Thymus (tissue), 11 donors: Measurements from ENCODE around the gene ATXN10. TPM values are rescaled to one million over a fixed set of nuclear protein-coding genes. Genes with fewer than 3 reads are reported as not detected.

Source experiments
- DNase-seq, 9 donors: peaks; one replicate each; pipeline ENCODE4 v3.0.0-alpha.2; 2013; ENCODE audit warnings: low spot score in 9 of 9, low read depth in 6 of 9, missing footprints in 1 of 9
- H3K27ac ChIP-seq, 2 donors: one replicate each; pipeline ENCODE4 v1.5.1; 2013; ENCODE audit warnings: control low read depth in 1 of 2, low read depth in 1 of 2, low read length in 1 of 2, mild to moderate bottlenecking in 1 of 2, moderate library complexity in 1 of 2
- H3K27me3 ChIP-seq, 2 donors: one replicate each; pipeline ENCODE4 v1.5.1; 2013; ENCODE audit warnings: low read length in 1 of 2; ENCODE audit not compliant: control insufficient read depth in 2 of 2, insufficient read depth in 1 of 2
- H3K36me3 ChIP-seq, 2 donors: one replicate each; pipeline ENCODE4 v1.5.1; 2013; ENCODE audit warnings: low read length in 1 of 2, mild to moderate bottlenecking in 1 of 2, moderate library complexity in 1 of 2; ENCODE audit not compliant: control insufficient read depth in 2 of 2, insufficient read depth in 2 of 2
- H3K4me1 ChIP-seq, 2 donors: one replicate each; pipeline ENCODE4 v1.5.1; 2013; ENCODE audit warnings: low read length in 2 of 2; ENCODE audit not compliant: control insufficient read depth in 2 of 2, insufficient read depth in 2 of 2
- H3K4me3 ChIP-seq, 2 donors: one replicate each; pipeline ENCODE4 v1.5.1; 2013; ENCODE audit warnings: low read length in 2 of 2, control low read depth in 1 of 2, mild to moderate bottlenecking in 1 of 2
- H3K9me3 ChIP-seq, 2 donors: one replicate each; pipeline ENCODE4 v1.5.1; 2013; ENCODE audit warnings: low read length in 1 of 2, mild to moderate bottlenecking in 1 of 2; ENCODE audit not compliant: control insufficient read depth in 2 of 2, insufficient read depth in 1 of 2
- WGBS: extraction: QIAGEN DNeasy Blood & Tissue Kit; methylation state at CpG from one replicate; pipeline ENCODE4 v1.1.7; 2013; 5-methylcytosine and 5-hydroxymethylcytosine counted together
- polyA plus RNA-seq: library from polyadenylated mRNA; stranded (reverse); fragments of 200-250 nt; gene quantifications from one replicate; pipeline ENCODE4 v1.2.3, GENCODE V29; 2013
- total RNA-seq: library from RNA; stranded (reverse); fragments of 120-200 nt; gene quantifications from one replicate; pipeline ENCODE4 v1.2.4, GENCODE V29; 2013
- donor health status: healthy.

Gene ATXN10
- total and polyA plus RNA-seq, 2 donors: 86.7 to 111 TPM

GRCh38 chr22:45763236-45763624 is 91.6 kb downstream of the ATXN10 start:
- Histone ChIP-seq H3K4me1 (no peaks in the 10 kb centered on the region), H3K4me3 (no peak overlapping the region), H3K27ac (no peak overlapping the region), H3K27me3 (no peaks in the 10 kb centered on the region), H3K36me3 (peaks cover 3 to 6% of the 10 kb centered on the region in 2 donors), H3K9me3 (no peaks in the 10 kb centered on the region)
- 98% methylated on average over 10 of the region's 10 CpGs for WGBS
- no peak for DNase-seq

GRCh38 chr22:45768490-45768889 is 96.9 kb downstream of the ATXN10 start:
- 96% methylated on average over 3 of the region's 3 CpGs for WGBS
- Histone ChIP-seq H3K36me3 (peaks cover 2 to 3% of the 10 kb centered on the region in 2 donors), H3K27ac (no peak overlapping the region), H3K4me1 (no peaks in the 10 kb centered on the region), H3K9me3 (no peaks in the 10 kb centered on the region), H3K27me3 (no peaks in the 10 kb centered on the region), H3K4me3 (no peak overlapping the region)
- no peak for DNase-seq

- WGBS: 94% methylated on average over 3 of the region's 3 CpGs
- no peaks in the 10 kb centered on the region for H3K9me3 ChIP-seq
- H3K27ac ChIP-seq: no peak overlapping the region
- DNase-seq: no peak
- no peaks in the 10 kb centered on the region for H3K27me3 ChIP-seq
- no peaks in the 10 kb centered on the region for H3K4me1 ChIP-seq
- H3K4me3 ChIP-seq: no peak overlapping the region
- H3K36me3 ChIP-seq: peaks cover 2 to 3% of the 10 kb centered on the region in 2 donors
These were observed 98.1 kb downstream of the ATXN10 start for GRCh38 chr22:45769569-45770210.

- 91% methylated on average over 4 of the region's 4 CpGs for WGBS
- Histone ChIP-seq H3K27ac (no peak overlapping the region), H3K27me3 (no peaks in the 10 kb centered on the region), H3K36me3 (peaks cover 2 to 3% of the 10 kb centered on the region in 2 donors), H3K9me3 (no peaks in the 10 kb centered on the region), H3K4me1 (no peaks in the 10 kb centered on the region), H3K4me3 (no peak overlapping the region)
- DNase-seq: no peak
These were observed 98.9 kb downstream of the ATXN10 start for GRCh38 chr22:45770506-45770905.

GRCh38 chr22:45771057-45771456 is 99.4 kb downstream of the ATXN10 start:
- Histone ChIP-seq H3K27me3 (no peaks in the 10 kb centered on the region), H3K27ac (no peak overlapping the region), H3K36me3 (peaks cover under 1% of the 10 kb centered on the region in 2 donors), H3K4me1 (no peaks in the 10 kb centered on the region), H3K4me3 (no peak overlapping the region), H3K9me3 (no peaks in the 10 kb centered on the region)
- DNase-seq: no peak
- WGBS: over 99% methylated on average over 3 of the region's 3 CpGs

- H3K4me3 ChIP-seq: no peak overlapping the region
- DNase-seq: no peak
- WGBS: 97% methylated on average over 2 of the region's 2 CpGs
- H3K4me1 ChIP-seq: no peaks in the 10 kb centered on the region
- no peak overlapping the region for H3K27ac ChIP-seq
- H3K9me3 ChIP-seq: no peaks in the 10 kb centered on the region
- no peaks in the 10 kb centered on the region for H3K27me3 ChIP-seq
- no peaks in the 10 kb centered on the region for H3K36me3 ChIP-seq
These were observed 100.1 kb downstream of the ATXN10 start for GRCh38 chr22:45771711-45772110.

GRCh38 chr22:45772743-45773142 is 101.1 kb downstream of the ATXN10 start:
- Histone ChIP-seq H3K4me3 (no peak overlapping the region), H3K36me3 (peaks cover 0 to 3% of the 10 kb centered on the region in 2 donors), H3K4me1 (no peaks in the 10 kb centered on the region), H3K27ac (no peak overlapping the region), H3K9me3 (no peaks in the 10 kb centered on the region), H3K27me3 (no peaks in the 10 kb centered on the region)
- no peak for DNase-seq
- over 99% methylated on average over 2 of the region's 2 CpGs for whole genome bisulfite sequencing

GRCh38 chr22:45774001-45774670 is 102.5 kb downstream of the ATXN10 start:
- no peaks in the 10 kb centered on the region for H3K27me3 ChIP-seq
- no peak overlapping the region for H3K27ac ChIP-seq
- DNase-seq: no peak
- no peak overlapping the region for H3K4me3 ChIP-seq
- 97% methylated on average over 6 of the region's 6 CpGs for WGBS
- H3K9me3 ChIP-seq: no peaks in the 10 kb centered on the region
- H3K36me3 ChIP-seq: peaks cover 0 to 3% of the 10 kb centered on the region in 2 donors
- no peaks in the 10 kb centered on the region for H3K4me1 ChIP-seq

- no peak for DNase-seq
- Histone ChIP-seq H3K4me3 (no peak overlapping the region), H3K27me3 (no peaks in the 10 kb centered on the region), H3K4me1 (no peaks in the 10 kb centered on the region), H3K27ac (no peak overlapping the region), H3K9me3 (no peaks in the 10 kb centered on the region), H3K36me3 (peaks cover 0 to 3% of the 10 kb centered on the region in 2 donors)
- 97% methylated on average over 1 of the region's 1 CpG for WGBS
These were observed 103.4 kb downstream of the ATXN10 start for GRCh38 chr22:45775062-45775461.
